GM18511 (cell line): Measurements from ENCODE around the gene KCNC1.

ENCODE experiments used
- ATAC-seq: cut with Tn5 transposase; IDR thresholded peaks from one replicate; pipeline ENCODE4 v1.9.1; 2021; ENCODE audit warnings: mild to moderate bottlenecking, moderate library complexity; ENCODE audit not compliant: unreplicated experiment

KCNC1 gene

DNA sequence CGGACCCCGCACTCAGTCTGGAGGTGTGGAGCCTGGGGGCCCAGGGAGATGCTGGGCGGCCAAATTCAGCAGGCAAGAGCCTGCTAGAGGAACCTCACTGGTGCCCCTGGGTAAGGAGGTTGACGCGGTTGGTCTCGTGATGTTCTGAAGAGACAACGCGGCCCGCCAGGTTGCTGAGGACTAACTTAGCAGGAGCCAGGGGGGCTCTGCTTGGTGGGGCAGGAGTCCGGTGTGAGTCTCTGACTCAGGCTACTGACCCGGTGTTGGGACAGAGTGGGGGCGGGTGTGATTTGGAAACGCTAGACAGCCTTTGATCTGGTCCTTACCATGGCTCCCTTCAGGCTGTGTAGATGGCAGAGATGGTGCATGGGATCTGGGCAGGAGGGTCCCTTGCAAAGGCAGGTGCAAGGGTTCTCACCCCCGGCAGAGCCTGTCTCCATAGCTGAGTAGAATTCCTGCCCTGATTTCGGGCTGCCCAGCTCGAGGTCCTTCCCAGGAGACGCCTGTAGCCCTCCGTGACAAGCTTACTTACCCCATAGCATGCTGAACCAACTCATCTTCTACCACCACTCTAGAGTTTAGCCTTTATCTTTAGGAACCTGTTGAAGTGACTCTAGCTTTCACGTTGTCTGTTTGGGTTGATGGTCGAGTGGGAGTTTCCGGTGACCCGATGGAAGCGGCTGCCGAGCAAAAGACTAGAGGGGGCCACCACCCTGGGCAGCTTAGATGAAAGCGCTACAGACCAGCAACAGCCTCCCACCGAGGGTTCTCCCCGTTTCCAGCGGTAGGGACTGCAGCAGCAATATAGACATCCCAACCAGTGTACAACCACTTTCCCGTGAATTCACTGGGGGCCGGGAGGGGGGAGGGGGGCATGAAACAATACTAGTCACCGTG lies 38.4 kb downstream of the KCNC1 start:
- ATAC-seq = no peak

DNA sequence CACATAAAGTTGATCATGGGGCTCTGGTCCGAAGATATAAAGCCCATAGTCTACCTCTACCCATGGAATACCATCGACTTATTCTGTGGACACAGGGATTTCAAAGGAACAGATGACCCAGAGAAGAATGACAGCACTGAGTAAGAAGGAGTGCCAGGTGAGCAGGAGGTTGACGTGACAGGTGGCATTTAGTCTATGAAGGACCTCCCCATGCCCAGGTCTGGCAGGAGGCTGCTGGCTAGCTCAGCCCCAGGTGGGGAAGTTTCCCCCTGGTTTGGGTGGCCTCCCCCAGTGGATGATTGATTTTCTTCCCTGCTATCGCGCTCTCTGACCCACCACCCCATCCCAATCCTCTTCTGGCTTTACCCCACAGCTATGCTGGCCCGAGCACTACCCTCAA lies 39.1 kb downstream of the KCNC1 start:
- ATAC-seq = no peak

DNA sequence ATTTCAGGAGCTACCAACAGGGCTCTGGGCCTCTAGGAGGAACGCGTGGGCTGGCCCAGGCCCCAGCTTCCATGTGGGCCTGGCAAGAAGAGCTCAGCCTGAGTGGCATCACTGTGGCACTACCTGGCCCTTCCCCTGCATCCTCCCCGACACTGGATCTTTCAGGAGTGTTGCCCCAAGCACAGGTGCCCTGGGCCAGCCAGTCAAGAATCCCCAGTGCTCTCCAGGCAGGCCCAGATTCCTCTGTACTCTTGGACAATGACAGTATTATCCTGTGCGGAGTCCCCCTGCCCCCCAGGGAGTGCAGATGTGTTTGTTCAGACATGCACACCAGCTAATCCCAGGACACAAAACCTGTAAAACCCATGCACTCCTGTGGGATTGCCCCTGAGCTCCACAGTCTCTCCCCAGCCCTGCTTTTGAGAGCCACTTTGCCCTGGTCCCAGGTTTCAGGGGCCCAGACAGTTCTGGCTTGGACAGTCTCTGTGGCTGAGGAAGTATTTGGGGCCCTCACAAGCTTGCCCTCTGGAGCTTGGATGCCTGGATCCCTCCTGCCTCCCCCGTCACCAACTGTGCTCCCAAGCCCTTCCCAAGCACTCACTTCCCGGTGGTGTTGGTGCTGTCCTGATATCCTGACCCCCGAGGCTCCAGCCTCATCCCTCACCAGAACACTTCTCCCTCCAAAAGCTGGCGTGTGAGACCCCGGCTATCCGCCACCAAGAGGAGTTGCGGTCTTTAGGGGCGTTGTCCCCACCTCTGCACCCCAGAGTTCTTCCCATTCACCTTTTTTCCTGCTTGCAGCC lies 39.9 kb downstream of the KCNC1 start:
- no peak for ATAC-seq

DNA sequence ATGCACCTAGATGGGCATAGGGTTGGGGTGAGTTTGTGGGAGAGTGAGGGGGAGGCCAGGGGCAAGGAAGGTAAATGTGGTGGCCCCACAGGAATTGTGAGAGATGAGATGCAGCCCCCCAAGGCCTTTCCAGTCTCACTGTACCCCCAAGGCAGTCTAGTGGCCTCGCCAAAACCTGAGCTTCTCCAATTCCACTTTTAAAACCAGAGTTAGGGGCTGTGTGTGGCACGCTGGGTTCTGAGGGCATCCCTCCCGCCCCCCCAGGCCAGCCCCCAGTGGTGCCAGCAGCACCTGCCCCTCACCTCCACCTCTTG lies 40.4 kb downstream of the KCNC1 start:
- no peak for ATAC-seq

DNA sequence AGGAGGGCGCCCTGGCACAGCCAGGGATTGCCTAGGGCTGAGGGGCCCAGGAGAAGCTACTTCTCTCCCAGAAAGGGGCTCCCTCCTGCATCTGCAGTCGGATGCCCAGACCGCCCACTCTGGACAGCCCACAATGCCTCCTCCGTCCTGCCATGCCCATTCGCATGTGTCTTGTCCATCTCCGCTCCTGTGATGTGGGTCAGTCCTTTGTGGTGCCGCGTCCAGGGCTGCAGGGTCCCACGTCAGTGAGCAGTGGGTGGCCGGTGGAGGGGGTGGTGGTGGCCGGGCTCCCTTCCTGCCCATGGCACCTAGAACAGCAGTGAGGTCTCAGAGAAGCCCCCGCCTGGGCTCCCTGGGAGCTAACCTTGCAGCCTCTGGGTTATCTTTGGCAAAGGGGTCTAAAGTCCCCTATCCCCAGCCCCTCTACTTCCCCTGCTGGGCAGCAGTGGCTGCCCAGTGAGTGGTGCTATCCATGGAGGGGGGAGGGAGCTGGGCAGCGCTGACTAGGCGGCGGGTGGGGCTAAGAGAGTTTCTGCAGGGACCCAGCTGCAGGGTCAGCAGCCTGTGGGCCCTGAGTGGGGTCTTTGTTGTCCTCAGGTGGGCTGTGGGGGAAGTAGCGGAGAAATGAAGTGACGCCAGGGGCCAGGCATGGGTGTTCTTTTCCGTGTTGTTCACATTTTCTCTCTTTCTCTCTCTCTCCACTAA lies 41.1 kb downstream of the KCNC1 start:
- ATAC-seq = no peak

DNA sequence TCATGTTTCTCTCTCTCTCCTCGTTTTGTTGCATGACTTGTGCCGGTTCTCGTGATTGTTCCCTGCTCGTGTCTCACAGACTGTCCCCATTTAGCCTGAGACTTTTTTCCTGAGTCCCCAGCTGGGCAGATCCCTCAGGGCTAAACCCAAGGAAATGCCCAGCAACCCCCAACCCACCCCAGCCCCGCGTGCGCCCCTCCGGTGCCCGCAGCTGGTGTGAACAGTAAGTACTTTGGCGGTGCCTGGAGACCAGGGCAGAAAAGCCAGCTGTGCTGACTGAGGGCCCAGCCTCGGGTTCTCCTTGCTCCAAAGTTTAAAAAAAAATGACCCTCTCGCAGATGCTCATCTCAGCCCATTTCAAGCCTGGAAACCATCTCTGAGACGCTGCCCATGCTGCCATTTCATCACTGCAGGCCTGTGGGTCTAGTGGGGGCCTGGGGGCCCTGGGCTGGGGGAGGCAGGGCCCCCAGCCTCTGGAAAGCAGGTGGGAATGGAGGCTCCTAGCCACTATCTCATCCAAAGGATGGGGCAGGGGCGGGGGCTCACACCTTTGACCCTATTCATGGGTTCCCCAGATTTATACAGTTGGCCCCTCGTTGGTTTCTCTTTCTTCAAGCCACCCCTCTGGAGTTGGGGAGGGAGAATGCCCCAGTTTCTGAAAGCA lies 41.8 kb downstream of the KCNC1 start:
- no peak for ATAC-seq

DNA sequence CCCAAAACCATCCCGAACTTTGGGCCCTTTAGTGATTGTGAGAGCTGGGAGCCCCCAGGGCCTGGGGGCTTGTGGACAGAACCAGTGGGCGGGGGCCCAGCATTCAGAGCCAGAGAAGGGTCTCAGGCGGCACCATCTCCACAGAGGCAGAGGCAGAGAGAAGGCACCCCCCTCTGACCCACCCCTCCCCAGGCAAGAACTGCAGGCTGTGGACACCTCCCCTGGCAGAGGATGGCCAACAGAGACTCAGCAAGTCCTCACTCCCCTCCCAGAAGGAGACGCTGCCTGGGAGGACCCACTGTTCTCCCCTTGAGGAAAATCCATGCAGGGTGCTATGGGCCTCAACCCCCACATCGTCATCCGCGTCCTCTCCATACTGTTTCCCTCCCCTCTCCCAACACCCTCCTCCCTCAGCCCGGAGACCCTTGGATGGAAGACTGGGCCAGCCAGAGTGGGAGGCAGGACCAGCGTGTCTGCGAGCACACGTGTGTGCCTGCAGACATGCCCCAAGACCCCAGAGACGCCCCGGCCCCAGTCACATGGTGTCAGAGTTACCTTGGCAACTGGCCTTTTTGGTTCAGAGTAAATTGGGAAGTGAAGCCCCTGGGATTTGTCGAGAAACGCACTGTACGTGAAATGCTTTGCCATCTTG lies 42.6 kb downstream of the KCNC1 start:
- ATAC-seq = no peak

DNA sequence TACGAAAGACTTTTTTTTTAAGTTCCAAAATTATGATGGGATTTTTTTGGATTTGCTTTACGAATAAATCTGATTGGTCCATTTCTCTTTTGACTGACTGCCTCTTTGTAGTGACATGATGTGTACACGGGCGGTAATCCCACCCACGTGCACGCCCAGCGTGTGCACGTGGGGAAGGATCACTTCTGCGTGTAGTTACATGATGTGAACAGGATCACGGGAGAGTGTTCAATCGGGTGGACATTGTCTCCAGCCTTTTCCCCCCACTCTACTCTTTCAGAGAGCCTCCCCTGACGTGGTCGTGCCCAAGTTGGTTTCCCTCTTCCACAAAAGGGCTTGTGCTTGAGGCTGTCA lies 43.1 kb downstream of the KCNC1 start:
- no peak for ATAC-seq

DNA sequence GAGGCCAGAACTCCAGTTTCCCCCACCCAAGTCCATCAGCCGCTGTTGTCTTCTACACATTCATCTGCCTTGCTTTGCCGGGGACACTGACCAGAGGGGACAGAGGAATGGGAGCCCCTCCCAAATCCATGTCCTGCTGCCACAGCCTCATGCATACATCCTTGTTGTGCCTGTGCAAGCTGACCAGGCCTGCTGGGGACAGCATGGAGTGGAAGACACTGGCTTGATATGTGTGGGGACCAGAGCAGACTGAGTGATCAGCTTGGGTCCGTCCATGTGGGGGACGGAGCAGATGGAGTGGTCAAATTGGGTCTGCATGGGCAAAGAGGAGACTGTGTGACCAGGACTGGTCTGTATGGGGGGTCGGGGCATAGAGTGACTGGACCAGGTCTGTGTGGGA lies 43.8 kb downstream of the KCNC1 start:
- ATAC-seq = no peak

DNA sequence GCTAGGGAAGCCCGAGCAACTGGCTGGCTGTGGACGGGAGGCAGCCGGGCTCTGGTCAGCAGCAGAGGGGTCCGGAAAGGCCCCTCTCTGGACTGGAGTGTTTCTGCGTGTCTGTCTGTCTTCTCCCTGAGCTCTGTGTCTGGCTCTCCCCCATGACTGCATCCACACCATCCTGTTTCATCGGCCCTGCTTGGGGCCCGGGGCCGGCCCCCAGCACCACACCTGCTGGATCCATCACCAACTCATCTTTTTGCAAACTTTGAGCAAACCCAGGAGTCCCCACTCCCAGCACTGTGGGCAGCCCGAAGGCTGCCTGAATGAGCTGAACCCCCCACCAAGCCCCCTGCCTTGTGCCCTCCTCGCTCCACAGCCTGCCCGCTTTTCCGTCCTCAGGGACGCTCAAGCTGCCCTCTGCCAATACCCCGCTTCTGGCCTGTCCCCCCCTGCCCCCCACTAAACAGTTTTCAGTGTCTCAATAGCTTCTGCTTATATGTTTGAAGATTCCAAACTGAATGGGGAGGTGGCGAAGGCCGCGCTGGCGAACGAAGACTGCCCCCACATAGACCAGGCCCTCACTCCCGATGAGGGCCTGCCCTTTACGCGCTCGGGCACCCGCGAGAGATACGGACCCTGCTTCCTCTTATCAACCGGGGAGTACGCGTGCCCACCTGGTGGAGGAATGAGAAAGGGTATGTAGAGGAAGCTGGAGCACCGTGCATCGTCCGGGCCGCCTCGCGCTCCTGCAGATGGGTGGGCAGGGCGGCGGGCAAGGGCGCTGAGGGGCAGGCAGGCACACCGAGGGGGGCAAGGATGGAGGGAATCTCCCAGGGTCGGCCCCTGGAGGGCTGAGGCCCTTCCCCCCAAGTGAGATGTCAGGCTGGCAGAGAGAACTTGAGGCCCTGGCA lies 44.6 kb downstream of the KCNC1 start:
- ATAC-seq = no peak

DNA sequence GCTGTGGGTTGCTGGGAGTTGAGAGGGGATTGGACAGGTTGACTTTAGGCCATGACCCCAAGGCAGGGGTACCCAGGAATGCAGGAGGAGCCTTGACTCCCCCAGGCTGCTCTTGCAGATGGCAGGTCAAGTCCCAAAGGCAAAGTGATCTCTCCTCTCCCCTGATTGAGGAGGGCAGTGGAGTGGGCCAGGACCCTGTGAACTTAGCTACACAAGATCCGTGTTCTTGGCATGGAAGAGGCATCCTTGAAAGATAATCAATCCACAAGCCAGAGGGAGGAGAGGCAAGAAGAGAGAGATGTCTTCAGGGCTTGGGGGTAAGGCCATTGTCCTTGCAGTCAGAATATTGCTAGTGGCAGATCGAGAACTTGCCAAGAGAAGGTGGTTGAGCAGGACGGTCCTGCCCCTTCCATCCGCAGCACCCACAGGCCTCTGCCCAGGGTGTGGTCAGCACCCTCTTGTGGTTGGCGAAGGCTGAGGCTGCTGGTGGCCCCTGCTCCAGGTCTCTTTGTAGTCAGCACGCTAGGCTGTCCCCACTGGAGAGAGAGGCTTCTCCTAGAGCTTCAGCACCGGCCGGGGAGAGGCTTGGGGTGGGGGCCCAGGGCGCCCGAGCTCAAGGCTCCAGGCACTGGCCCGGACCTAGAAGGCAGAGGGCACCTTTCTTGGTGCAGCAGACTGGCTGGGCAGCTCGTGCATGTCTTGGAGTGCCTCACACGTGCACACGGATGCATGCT lies 45.4 kb downstream of the KCNC1 start:
- no peak for ATAC-seq

DNA sequence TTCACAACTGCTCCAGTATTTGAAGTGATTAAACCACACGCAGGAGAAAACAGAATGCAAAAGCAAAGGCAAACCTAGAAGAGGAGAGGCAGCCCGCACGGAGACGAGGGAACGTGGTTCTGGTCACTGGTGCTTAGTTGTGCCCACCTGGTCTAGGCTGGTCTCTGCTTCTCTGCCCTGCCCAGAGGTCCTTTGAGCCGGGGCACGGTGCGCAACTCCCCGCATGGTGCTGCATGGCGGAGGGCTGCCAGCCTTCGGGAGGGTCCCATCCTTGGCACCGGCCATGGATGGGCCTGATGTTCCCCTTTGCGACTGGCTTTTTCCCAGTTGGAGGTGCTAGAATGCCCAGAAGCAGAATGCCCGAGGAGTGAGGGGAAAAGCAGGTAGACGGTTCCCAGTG lies 46.1 kb downstream of the KCNC1 start:
- ATAC-seq = no peak

DNA sequence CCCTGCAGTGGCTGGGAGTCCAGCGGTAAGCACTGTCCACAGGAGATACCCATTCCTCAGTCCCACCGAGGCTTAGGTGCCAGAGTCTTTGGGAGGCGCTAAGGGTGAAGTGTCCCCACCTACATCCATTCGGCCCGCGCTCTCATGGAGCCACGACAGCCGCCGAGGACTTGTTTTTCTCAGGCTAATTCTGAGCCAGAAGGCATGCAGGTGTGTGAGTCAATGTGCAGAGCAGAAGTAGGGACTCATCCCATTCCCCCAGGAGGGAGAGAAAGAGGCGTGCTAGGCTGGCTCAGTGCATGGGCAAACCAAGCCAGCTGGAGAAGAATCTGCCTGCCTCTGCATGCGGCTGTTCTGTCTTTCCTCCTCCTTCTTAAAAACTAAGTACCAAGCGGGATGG lies 46.6 kb downstream of the KCNC1 start:
- ATAC-seq = no peak

DNA sequence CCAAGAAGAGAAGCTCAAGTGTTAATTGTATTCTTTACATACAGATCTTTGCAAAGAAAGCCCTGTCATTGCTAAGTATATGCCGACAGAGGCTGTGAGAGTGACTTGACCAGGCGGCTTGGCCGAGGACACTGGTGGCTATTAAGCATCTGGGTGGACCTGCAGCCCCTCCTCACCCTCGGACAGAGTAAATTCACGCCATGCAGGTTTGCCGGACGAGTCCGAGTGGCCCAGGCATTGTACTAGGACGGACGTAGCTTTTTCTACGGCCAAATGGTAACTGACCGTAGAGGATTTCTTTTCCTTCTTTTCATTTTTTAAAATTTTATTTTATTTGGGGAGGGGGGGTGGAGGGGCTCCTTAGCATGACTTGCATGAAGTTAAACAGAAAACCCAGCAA lies 47.0 kb downstream of the KCNC1 start:
- ATAC-seq = no peak

DNA sequence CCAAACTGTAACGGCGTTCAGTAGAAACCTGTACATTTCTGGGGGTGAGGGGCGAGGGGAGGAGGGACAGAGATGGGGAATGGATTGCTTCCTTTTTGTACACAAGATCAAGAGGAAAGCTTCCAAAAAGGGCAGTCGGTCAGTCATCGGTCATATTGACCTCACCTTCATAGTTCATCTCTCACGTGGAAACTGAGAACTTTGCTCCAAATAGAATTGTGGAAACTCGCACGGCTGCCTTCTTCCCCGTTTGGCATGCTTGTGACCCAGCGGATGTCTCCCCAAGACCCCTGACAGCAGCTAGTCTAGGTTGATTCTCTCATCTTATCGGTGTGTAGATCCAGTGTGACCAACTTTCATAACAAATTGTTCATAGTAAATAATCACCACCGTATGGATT lies 47.6 kb downstream of the KCNC1 start:
- ATAC-seq = no peak

DNA sequence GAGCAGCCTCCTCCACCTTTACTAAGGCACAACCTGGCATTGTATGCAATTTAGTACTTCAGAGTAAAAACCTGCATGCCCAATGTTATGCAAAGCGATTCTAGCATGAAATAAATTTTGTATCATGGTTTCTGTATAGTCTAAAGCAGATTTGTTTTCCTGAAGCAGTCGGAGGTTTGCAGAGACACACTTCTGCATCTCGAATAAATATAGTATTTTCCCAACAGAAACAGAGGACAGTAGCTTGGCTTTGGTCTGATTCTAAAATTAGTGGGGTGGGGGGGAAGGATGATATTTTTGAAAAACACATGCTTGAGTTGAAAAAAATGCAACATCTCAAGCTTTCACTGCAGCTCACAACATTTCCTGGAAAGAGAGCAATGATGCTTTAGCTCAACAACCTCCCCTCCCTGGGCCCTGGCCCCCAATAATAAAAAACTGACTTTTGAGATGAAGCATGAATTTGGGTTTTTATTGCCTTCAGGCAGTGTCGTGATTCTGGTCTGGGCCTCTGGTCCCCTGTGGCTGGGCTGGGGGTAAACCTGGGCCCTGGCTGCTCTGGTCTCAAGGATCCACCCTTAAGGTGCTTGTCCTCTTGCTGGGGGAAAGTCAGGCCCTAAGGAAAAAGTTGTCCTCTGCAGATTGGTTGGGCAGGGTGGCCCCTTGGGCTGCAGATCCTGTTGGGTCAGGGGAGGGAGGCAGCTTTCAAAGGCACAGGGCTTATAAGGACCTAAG lies 48.2 kb downstream of the KCNC1 start:
- ATAC-seq = no peak

DNA sequence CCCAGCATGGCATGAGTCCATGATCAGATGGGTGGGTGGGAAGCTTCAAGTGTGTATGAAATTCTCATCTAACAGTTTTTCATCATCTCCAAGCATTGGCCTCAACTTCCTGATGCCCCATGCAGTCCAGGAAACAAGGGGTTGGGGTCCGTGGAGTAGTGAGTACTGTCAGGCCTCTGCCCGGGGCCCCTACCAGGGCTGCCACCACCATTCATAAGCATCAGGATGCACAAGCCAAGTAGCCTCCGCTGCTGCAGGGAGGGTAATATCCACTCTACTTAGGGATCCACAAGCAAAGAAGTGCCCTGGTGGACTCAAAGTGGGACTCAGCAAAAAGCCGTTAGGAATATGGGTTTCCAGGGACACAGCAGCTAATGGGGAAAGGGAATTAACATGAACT lies 49.3 kb downstream of the KCNC1 start:
- no peak for ATAC-seq

DNA sequence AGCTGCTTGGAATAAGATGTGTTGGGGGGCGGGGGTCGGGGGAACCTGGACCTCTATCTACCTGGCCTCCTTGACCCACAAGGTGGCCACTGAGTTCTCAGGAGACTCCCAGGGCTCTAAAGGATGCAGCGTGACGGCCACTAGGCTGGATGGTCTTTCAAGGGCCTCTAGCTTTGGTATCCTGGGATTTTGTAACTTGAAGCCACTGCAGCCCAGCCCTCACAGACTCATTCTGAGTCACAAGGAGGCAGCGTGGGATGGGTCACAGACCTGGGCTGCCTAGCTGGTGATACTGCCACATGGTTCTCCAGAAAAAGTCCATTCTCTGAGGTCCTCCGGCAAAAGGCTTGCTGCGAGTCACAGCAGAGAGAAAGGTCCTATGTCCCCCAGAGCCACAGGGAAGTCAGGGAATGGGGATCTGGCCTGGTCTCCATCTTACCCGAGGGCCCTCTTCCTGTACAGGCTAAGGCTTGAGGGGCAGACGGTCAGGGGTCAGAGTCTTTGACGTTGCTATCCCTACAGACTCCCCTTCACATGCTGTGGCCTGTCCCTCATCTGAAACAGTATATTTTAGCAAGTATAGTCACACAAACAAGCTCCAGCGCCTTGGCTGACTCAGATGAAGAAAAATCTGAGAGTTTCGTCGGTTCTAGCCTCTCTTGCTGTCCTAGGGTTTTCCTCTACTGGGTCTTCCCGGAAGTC lies 52.4 kb downstream of the KCNC1 start:
- no peak for ATAC-seq
